PC-9 (cell line): Measurements from ENCODE around the gene SSBP2.

Source experiments
- CTCF ChIP-seq: fragments of 200-600 bp; sonication (generic); conservative IDR thresholded peaks from 2 replicates; pipeline ENCODE4 v1.6.1; 2017; ENCODE audit warnings: mixed run types, antibody characterized with exemption, mild to moderate bottlenecking, moderate library complexity
- EZH2 ChIP-seq: fragments of 200-600 bp; sonication (generic); IDR thresholded peaks from 2 replicates; pipeline ENCODE4 v1.8.0; 2017; ENCODE audit warnings: antibody characterized with exemption, low read depth

- TF ChIP-seq CTCF (no peak), EZH2 (no peak)
These were observed 226.9 kb downstream of the SSBP2 start for GRCh38 chr5:81524015-81524414.
